Loucy (cell line): Measurements from ENCODE around the gene GADD45B.

Source experiments
- H2AFZ ChIP-seq: fragments of 200-600 bp; sonication (generic); 2 replicates; pipeline ENCODE4 v1.6.0; 2016; ENCODE audit warnings: antibody characterized with exemption, mild to moderate bottlenecking, low read length, moderate library complexity
- H3F3A ChIP-seq: fragments of 200-600 bp; 2 replicates; pipeline ENCODE4 v1.6.0; 2016; ENCODE audit warnings: antibody characterized with exemption, low read depth, mild to moderate bottlenecking
- H3K27me3 ChIP-seq: fragments of 200-600 bp; sonication (generic); 2 replicates; pipeline ENCODE4 v1.6.1; 2014; ENCODE audit warnings: low read length, mild to moderate bottlenecking; ENCODE audit not compliant: insufficient read depth, poor library complexity, severe bottlenecking
- H3K36me3 ChIP-seq: fragments of 200-600 bp; sonication (generic); 2 replicates; pipeline ENCODE4 v1.6.1; 2016; ENCODE audit warnings: low read length; ENCODE audit not compliant: insufficient read depth
- H3K4me1 ChIP-seq: fragments of 200-600 bp; sonication (generic); 2 replicates; pipeline ENCODE4 v1.5.1; 2014; ENCODE audit warnings: low read length, mild to moderate bottlenecking; ENCODE audit not compliant: insufficient read depth, poor library complexity, severe bottlenecking
- H3K4me2 ChIP-seq: fragments of 200-600 bp; sonication (generic); 2 replicates; pipeline ENCODE4 v1.6.0; 2014; ENCODE audit warnings: antibody characterized with exemption, low read length, low read depth, mild to moderate bottlenecking; ENCODE audit not compliant: poor library complexity, severe bottlenecking
- H3K4me3 ChIP-seq: fragments of 200-600 bp; sonication (generic); 2 replicates; pipeline ENCODE4 v1.5.1; 2014; ENCODE audit warnings: low read length, mild to moderate bottlenecking, mixed read lengths; ENCODE audit not compliant: poor library complexity, severe bottlenecking
- H3K79me2 ChIP-seq: fragments of 200-600 bp; sonication (generic); 2 replicates; pipeline ENCODE4 v1.6.1; 2014; ENCODE audit warnings: low read length; ENCODE audit not compliant: insufficient read depth
- H3K9ac ChIP-seq: fragments of 200-600 bp; sonication (generic); 2 replicates; pipeline ENCODE4 v1.6.0; 2014; ENCODE audit warnings: mild to moderate bottlenecking, low read depth, low read length, moderate library complexity; ENCODE audit not compliant: poor library complexity, severe bottlenecking
- H3K9me2 ChIP-seq: fragments of 200-600 bp; sonication (generic); replicated peaks from 2 replicates; pipeline ENCODE4 v1.6.1; 2016; ENCODE audit warnings: low read depth, low read length, mixed read lengths
- H3K9me3 ChIP-seq: fragments of 200-600 bp; sonication (generic); 2 replicates; pipeline ENCODE4 v1.6.1; 2014; ENCODE audit warnings: mild to moderate bottlenecking, antibody characterized with exemption, low read length, low read depth; ENCODE audit not compliant: insufficient read depth
- H4K20me1 ChIP-seq: fragments of 200-600 bp; sonication (generic); 2 replicates; pipeline ENCODE4 v1.6.0; 2014; ENCODE audit warnings: antibody characterized with exemption, low read length, mild to moderate bottlenecking; ENCODE audit not compliant: insufficient read depth, poor library complexity, severe bottlenecking
- EZH2phosphoT487 ChIP-seq: fragments of 200-600 bp; IDR thresholded peaks from 2 replicates; pipeline ENCODE4 v1.6.1; 2018; ENCODE audit warnings: antibody characterized with exemption, mild to moderate bottlenecking, moderate library complexity, borderline replicate concordance
- TF ChIP-seq, protein P1 (sequence below): fragments of 200-600 bp; sonication (generic); conservative IDR thresholded peaks from 2 replicates; pipeline ENCODE4 v1.5.1; 2014; ENCODE audit warnings: mild to moderate bottlenecking, antibody characterized with exemption, low read length

GADD45B gene

GRCh38 chr19:2431318-2432055 is 44.4 kb upstream of the GADD45B start:
- Histone ChIP-seq H2AFZ (no peak overlapping the region), H3K4me3 (no peak overlapping the region), H3K4me1 (peaks cover 1% of the 10 kb centered on the region), H4K20me1 (peaks cover 7% of the 10 kb centered on the region), H3K9me3 (no peaks in the 10 kb centered on the region), H3K27me3 (no peaks in the 10 kb centered on the region), H3F3A (no peaks in the 10 kb centered on the region), H3K36me3 (peaks cover 43% of the 10 kb centered on the region; the same call in 1 of the 2 replicates), H3K9me2 (no peaks in the 10 kb centered on the region), H3K4me2 (no peak overlapping the region), H3K79me2 (peaks cover 8% of the 10 kb centered on the region), H3K9ac (no peak overlapping the region)
- TF ChIP-seq EZH2phosphoT487: no peak

- H4K20me1 ChIP-seq: no peaks in the 10 kb centered on the region
- H3K36me3 ChIP-seq: peaks cover 48% of the 10 kb centered on the region; the same call in 1 of the 2 replicates
- H3K4me1 ChIP-seq: no peaks in the 10 kb centered on the region
- TF ChIP-seq, protein P1, sequence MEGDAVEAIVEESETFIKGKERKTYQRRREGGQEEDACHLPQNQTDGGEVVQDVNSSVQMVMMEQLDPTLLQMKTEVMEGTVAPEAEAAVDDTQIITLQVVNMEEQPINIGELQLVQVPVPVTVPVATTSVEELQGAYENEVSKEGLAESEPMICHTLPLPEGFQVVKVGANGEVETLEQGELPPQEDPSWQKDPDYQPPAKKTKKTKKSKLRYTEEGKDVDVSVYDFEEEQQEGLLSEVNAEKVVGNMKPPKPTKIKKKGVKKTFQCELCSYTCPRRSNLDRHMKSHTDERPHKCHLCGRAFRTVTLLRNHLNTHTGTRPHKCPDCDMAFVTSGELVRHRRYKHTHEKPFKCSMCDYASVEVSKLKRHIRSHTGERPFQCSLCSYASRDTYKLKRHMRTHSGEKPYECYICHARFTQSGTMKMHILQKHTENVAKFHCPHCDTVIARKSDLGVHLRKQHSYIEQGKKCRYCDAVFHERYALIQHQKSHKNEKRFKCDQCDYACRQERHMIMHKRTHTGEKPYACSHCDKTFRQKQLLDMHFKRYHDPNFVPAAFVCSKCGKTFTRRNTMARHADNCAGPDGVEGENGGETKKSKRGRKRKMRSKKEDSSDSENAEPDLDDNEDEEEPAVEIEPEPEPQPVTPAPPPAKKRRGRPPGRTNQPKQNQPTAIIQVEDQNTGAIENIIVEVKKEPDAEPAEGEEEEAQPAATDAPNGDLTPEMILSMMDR: no peak
- TF ChIP-seq EZH2phosphoT487: no peak
- no peak overlapping the region for H3K4me3 ChIP-seq
- H3K27me3 ChIP-seq: no peaks in the 10 kb centered on the region
- no peak overlapping the region for H2AFZ ChIP-seq
- H3K4me2 ChIP-seq: no peak overlapping the region
- H3K9me2 ChIP-seq: no peaks in the 10 kb centered on the region
- H3K9ac ChIP-seq: no peak overlapping the region
- H3F3A ChIP-seq: no peaks in the 10 kb centered on the region
- H3K79me2 ChIP-seq: no peaks in the 10 kb centered on the region; the same call in 1 of the 2 replicates
- no peaks in the 10 kb centered on the region for H3K9me3 ChIP-seq
Observed at GRCh38 chr19:2432131-2432848, 43.6 kb upstream of the GADD45B start.

- Histone ChIP-seq H3K27me3 (no peaks in the 10 kb centered on the region), H3K9me3 (no peaks in the 10 kb centered on the region), H3K9ac (no peak overlapping the region), H3K36me3 (peaks cover 56% of the 10 kb centered on the region; the same call in 1 of the 2 replicates), H4K20me1 (peaks cover under 1% of the 10 kb centered on the region), H3K4me1 (no peaks in the 10 kb centered on the region), H3K4me2 (no peak overlapping the region), H3F3A (no peaks in the 10 kb centered on the region), H2AFZ (no peak overlapping the region), H3K4me3 (no peak overlapping the region), H3K79me2 (no peaks in the 10 kb centered on the region), H3K9me2 (no peaks in the 10 kb centered on the region)
- TF ChIP-seq, protein P1: no peak
- no peak for TF ChIP-seq EZH2phosphoT487
Observed at GRCh38 chr19:2433854-2434253, 42.1 kb upstream of the GADD45B start.
